ENCODE results near the gene S100A4. TPM values are rescaled to one million over a fixed set of nuclear protein-coding genes. Genes with fewer than 3 reads are reported as not detected.

S100A4 gene
- total and polyA plus RNA-seq, 3 donors from 2014 or later: 15.8 to 146 (median 23.8) TPM

GRCh38 chr1:153535242-153536011, 10.2 kb downstream of the S100A4 start, which contains the start of gene S100A6:
S100A6 (minus strand) TSS chr1:153535991; CDS start chr1:153535339, 652 bp downstream.
- peaks cover 15% of the 10 kb centered on the region for H3K4me1 ChIP-seq
- intact Hi-C loops (cut with DNase I; ENCODE audit: low total_unique reads): no loop called here

GRCh38 chr1:153534925-153535241, 10.7 kb downstream of the S100A4 start:
- H3K4me1 ChIP-seq: peaks cover 15% of the 10 kb centered on the region
- DNase-seq: no peak
- peak overlapping the region; percentile 95 to 96 for H3K27ac ChIP-seq
- peak overlapping the region; percentile 70 to 79 for H3K4me3 ChIP-seq
- TF ChIP-seq CTCF (IDR thresholded peaks at IDR 0.05): no peak
- TF ChIP-seq POLR2A (IDR thresholded peaks at IDR 0.05): no peak
- no peaks in the 10 kb centered on the region for H3K36me3 ChIP-seq (ENCODE audit: low read depth, missing control alignments)
- intact Hi-C loops (cut with DNase I; ENCODE audit: low total_unique reads): loop anchor here (5.0 kb wide), 1 partner anchor 32 kb away; the partner anchor contains the start of gene S100A2
- no peaks in the 10 kb centered on the region for H3K27me3 ChIP-seq
- 88 to 92% methylated on average over 3 of the region's 3 CpGs for WGBS, 2 donors
- no peaks in the 10 kb centered on the region for H3K9me3 ChIP-seq

More at GRCh38 chr1:153535242-153536011, 10.2 kb downstream of the S100A4 start, which contains the start of gene S100A6:
- TF ChIP-seq CTCF (IDR thresholded peaks at IDR 0.05): no peak
- TF ChIP-seq POLR2A (IDR thresholded peaks at IDR 0.05): no peak
- 18 to 24% methylated on average over 11 to 18 of the region's 18 CpGs for WGBS, 2 donors
- H3K36me3 ChIP-seq (ENCODE audit: low read depth, missing control alignments): no peaks in the 10 kb centered on the region
- no peaks in the 10 kb centered on the region for H3K9me3 ChIP-seq
- no peaks in the 10 kb centered on the region for H3K27me3 ChIP-seq
- DNase-seq: peak; percentile 55
- peak within 1 kb of the TSS; percentile 95 to 96 for H3K27ac ChIP-seq
- H3K4me3 ChIP-seq: peak within 1 kb of the TSS; percentile 70 to 79

GRCh38 chr1:153534226-153534924, 11.2 kb downstream of the S100A4 start:
- Histone ChIP-seq H3K36me3 (ENCODE audit: low read depth, missing control alignments) (no peaks in the 10 kb centered on the region), H3K27ac (peak overlapping the region; percentile 95 to 96), H3K27me3 (no peaks in the 10 kb centered on the region), H3K9me3 (no peaks in the 10 kb centered on the region), H3K4me1 (peaks cover 15% of the 10 kb centered on the region), H3K4me3 (peak overlapping the region; percentile 70 to 79)
- DNase-seq: no peak
- WGBS, 2 donors: 82 to 87% methylated on average over 7 of the region's 7 CpGs
- intact Hi-C loops (cut with DNase I; ENCODE audit: low total_unique reads): loop anchor here (5.0 kb wide), 1 partner anchor 33 kb away; the partner anchor contains the start of gene S100A2
- no peak for TF ChIP-seq POLR2A (IDR thresholded peaks at IDR 0.05)
- TF ChIP-seq CTCF (IDR thresholded peaks at IDR 0.05): no peak

- Histone ChIP-seq H3K27me3 (no peaks in the 10 kb centered on the region), H3K36me3 (ENCODE audit: low read depth, missing control alignments) (no peaks in the 10 kb centered on the region), H3K4me1 (peaks cover 15% of the 10 kb centered on the region), H3K4me3 (peak overlapping the region in 1 of 2 donors; percentile 36), H3K9me3 (no peaks in the 10 kb centered on the region), H3K27ac (peak overlapping the region in 1 of 2 donors; percentile 96)
- WGBS, 2 donors: 33 to 55% methylated on average over 11 to 13 of the region's 13 CpGs
- TF ChIP-seq CTCF (IDR thresholded peaks at IDR 0.05): no peak
- no peak for TF ChIP-seq POLR2A (IDR thresholded peaks at IDR 0.05)
- DNase-seq: no peak
- intact Hi-C loops (cut with DNase I; ENCODE audit: low total_unique reads): loop anchor here (5.0 kb wide), 1 partner anchor 34 kb away; the partner anchor contains the start of gene S100A2
These were observed 11.9 kb downstream of the S100A4 start for GRCh38 chr1:153533689-153534201.

Measured in testis (tissue), 3 donors.